Bronchial epithelial cell (primary cell): ENCODE results near the gene HOXA10. TPM values are rescaled to one million over a fixed set of nuclear protein-coding genes. Genes with fewer than 3 reads are reported as not detected.

Experiments
- DNase-seq: peaks from one replicate; pipeline ENCODE4 v3.0.0-alpha.2; 2010; ENCODE audit warnings: low read depth
- FAIRE-seq: peaks from 2 replicates; lab custom pipeline; 2011; peaks lifted over from hg19 to GRCh38; lab: Jason Lieb, UNC
- H3K27me3 ChIP-seq: 2 replicates; pipeline ENCODE4 v1.5.1; 2011; ENCODE audit warnings: low read length; ENCODE audit not compliant: control insufficient read depth, insufficient read depth
- H3K36me3 ChIP-seq: 2 replicates; pipeline ENCODE4 v1.5.1; 2011; ENCODE audit warnings: low read length; ENCODE audit not compliant: control insufficient read depth, insufficient read depth
- H3K4me3 ChIP-seq: 2 replicates; pipeline ENCODE4 v1.5.1; 2011; ENCODE audit warnings: mild to moderate bottlenecking, low read depth, low read length, control low read depth
- total RNA-seq: library from RNA; depleted of rRNA; stranded (reverse); fragments of >200 nt; gene quantifications from 2 replicates; pipeline ENCODE4 v1.2.1, GENCODE V29; 2014
- TF ChIP-seq, protein P1 (sequence below): IDR thresholded peaks from 2 replicates; pipeline ENCODE4 v1.5.1; 2011; ENCODE audit warnings: mild to moderate bottlenecking, moderate library complexity, low read length, control low read depth, inconsistent platforms; ENCODE audit not compliant: insufficient read depth, severe bottlenecking

Gene HOXA10
- total RNA-seq, 1 donor from 2014 or later = not detected

DNA sequence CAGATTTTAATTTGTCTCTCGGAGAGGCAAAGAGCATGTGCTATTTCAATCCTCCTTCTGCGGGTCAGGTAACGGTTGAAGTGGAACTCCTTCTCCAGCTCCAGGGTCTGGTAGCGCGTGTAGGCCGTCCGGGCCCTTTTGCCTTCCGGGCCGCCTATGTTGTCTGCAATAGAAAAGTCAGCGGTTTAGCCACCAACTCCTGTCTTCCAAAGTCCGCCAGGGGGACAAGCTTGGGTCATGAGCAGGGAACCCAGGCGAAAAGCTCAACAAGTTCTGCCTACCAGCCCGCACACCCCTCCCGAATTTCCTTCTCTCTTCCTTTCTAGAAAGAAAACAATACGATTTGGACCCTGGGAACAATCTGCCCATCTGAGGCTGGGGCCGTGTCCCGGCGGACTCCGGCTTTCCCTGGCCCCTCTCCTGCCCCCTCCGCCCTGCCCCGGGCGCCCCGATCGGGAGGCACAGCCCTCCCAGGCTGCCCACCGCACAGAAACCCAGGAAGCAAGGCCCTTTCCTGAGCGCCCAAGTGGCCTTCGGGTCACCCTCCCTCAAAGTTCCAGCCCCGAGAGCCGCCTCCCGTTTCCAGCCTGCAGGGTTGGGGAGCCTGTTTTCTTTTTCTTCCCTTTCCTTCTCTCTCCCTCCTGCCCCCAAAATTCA is 32.1 kb downstream of the HOXA10 start:
- TF ChIP-seq, protein P1, sequence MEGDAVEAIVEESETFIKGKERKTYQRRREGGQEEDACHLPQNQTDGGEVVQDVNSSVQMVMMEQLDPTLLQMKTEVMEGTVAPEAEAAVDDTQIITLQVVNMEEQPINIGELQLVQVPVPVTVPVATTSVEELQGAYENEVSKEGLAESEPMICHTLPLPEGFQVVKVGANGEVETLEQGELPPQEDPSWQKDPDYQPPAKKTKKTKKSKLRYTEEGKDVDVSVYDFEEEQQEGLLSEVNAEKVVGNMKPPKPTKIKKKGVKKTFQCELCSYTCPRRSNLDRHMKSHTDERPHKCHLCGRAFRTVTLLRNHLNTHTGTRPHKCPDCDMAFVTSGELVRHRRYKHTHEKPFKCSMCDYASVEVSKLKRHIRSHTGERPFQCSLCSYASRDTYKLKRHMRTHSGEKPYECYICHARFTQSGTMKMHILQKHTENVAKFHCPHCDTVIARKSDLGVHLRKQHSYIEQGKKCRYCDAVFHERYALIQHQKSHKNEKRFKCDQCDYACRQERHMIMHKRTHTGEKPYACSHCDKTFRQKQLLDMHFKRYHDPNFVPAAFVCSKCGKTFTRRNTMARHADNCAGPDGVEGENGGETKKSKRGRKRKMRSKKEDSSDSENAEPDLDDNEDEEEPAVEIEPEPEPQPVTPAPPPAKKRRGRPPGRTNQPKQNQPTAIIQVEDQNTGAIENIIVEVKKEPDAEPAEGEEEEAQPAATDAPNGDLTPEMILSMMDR = no peak
- Histone ChIP-seq H3K4me3 (no peak overlapping the region), H3K27me3 (peaks cover 85% of the 10 kb centered on the region), H3K36me3 (no peaks in the 10 kb centered on the region)
- DNase-seq = no peak
- no peak for FAIRE-seq

DNA sequence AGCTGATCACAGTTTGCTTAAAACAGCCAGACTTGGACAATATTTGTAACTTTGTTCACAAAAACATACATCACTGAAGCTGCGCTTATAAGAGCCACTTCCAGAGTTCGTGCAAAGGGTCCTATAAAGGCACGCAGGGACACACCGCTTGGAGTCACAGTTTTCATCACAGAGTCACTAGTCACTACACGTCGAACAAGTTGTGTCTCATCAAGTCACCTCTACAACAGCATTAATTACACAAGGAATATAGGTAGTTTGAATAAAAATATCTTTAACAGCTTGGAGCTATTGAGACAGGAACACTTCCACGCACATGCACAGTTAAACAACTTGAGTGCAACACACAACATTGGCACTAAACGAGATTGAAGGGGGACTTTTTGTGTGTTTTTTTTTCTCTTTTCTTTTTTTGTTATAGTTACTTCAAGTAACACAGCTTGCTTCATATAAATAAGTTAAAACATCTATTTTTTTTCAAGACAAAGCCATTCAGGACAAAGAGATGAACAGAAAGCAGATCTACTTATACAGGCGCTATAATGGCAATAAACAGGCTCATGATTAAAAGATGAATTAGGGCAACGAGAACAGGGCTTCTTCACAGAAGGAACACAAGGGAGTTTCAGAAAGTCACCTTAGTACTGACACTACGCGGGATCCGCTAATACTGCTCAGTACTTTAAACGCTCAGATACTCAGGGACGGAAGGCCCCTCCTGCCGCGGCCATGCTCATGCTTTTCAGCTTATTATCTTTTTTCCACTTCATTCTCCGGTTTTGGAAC is 32.8 kb downstream of the HOXA10 start:
- FAIRE-seq (no peak), DNase-seq (no peak)
- H3K27me3 ChIP-seq = peaks cover 82% of the 10 kb centered on the region

DNA sequence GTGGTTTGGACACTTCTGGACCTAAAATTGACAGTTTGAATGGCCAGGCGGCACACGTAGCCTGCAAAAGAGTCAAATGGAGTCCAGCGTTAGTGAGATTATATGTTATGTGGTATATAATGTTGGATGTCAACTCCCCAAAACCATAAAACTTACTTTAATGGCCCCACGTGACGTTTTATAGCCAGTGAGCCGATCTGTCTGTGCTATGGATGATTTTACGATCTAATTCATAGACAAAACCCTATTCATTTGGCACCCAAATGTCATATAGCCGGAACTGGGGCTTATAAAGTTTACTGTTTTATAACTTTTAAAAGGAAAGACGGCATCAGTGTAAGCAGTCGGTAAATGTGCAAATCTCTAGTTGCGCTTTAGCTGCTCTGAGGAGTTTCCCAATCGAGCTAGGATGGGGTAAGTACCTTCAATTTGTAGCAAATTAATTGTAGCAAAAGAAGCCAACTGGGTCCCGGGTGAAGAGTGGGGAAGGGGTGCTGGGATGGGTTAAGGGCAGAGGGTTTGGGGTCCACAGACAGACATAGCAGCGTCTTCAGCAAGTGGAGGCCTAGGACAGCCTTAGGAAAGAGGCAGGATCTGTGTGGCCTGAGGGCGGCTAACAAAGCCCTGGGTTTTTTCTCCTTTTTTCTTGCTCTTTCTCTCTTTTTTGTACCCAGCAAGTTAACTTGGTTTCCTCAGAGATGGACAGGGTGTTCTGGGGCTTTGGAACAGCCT is 33.8 kb downstream of the HOXA10 start:
- TF ChIP-seq, protein P1 = no peak
- H3K36me3 ChIP-seq = no peaks in the 10 kb centered on the region
- no peak overlapping the region for H3K4me3 ChIP-seq
- H3K27me3 ChIP-seq = peaks cover 81% of the 10 kb centered on the region
- no peak for FAIRE-seq
- DNase-seq = no peak

More for the DNA sequence above, 32.8 kb downstream of the HOXA10 start:
- H3K4me3 ChIP-seq = no peak overlapping the region
- TF ChIP-seq, protein P1 = no peak
- H3K36me3 ChIP-seq = no peaks in the 10 kb centered on the region

DNA sequence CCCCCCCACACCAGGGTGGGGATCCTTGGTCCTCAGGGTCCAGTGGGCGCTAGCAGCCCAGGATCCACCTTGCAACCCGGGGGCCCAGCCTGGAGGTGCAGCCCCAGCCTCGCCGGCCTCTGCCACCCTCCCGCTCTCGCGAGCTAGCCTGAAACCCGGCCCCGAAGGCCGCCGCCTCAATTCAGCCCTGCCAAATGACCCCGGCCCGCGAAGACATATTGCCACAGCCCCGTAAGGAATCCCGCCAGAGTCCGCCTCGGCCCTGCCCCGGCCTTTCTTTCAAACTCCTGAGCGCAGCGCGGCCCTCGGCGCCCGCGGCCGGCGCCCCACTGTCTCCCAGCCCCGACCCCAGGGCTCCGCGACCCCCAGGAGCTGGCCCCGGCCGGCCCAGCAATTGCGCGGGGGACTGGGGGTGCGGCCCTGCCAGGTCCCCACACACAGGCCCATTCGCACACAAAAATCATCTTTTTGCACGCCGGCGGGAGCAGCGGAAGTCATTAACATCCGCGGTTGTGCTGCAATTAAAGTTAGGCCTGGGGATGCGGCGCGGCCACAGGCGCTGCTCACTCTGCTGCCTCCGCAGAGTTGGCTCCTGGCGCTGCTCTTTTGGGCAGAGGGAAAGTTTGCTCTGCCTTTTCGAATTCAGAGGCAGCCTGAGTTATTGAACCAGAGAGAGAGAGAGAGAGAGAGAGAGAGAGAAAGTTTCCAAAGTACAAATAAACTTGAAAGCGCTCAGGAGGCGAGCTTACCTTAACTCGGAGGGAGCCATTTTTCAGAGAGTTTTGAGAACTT is 34.6 kb downstream of the HOXA10 start:
- Histone ChIP-seq H3K4me3 (no peak overlapping the region), H3K36me3 (no peaks in the 10 kb centered on the region), H3K27me3 (peaks cover 78% of the 10 kb centered on the region)
- FAIRE-seq = no peak
- no peak for DNase-seq
- TF ChIP-seq, protein P1 = no peak

DNA sequence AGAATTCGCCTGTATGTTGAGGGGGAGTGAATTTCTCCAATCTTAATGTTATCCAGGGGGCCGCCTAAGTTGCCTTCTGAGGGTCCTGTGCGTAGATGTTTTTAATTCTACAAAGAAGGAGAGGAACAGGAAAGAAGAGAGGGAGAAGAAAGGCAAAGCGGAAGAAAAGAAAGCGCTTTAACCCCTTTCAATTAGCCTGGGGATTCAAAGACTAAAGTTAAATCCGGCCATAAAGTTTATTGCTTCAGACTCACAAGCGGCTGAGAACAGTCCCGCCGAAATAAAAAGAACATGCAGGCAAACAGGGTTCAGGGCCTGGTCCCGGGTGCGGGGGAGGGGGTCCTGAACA is 35.2 kb downstream of the HOXA10 start:
- no peak overlapping the region for H3K4me3 ChIP-seq
- DNase-seq (no peak), FAIRE-seq (no peak)
- no peaks in the 10 kb centered on the region for H3K36me3 ChIP-seq
- TF ChIP-seq, protein P1 = no peak
- peaks cover 75% of the 10 kb centered on the region for H3K27me3 ChIP-seq
